A673 (cell line): Measurements from ENCODE around the gene ATG9B. TPM values are rescaled to one million over a fixed set of nuclear protein-coding genes. Genes with fewer than 3 reads are reported as not detected.

Experiments
- BruUV-seq: library from RNA; stranded (reverse); fragments of 400-500 nt; replicated peaks from 2 replicates; lab custom pipeline; 2021; lab: Mats Ljungman, UMichigan
- CTCF ChIA-PET: fragments of 300-600 bp; sonication (Branson Sonifier 250); formaldehyde crosslinking; loops from one replicate; lab custom pipeline; 2022; ENCODE audit warnings: antibody characterized with exemption; lab: Charles Lee
- POLR2A ChIA-PET: fragments of 300-600 bp; sonication (Branson Sonifier 250); formaldehyde crosslinking; loops from one replicate; lab custom pipeline; 2022; ENCODE audit warnings: antibody characterized with exemption; ENCODE audit not compliant: low non-redundant PET; lab: Charles Lee
- DNase-seq: peaks from one replicate; pipeline ENCODE4 v3.0.0-alpha.2; 2015; ENCODE audit warnings: low spot score
- H3K27ac ChIP-seq: fragments of 200-600 bp; sonication (generic); 2 replicates; pipeline ENCODE4 v1.5.1; 2016; ENCODE audit warnings: mixed run types, low read depth, mild to moderate bottlenecking, mixed read lengths, antibody characterized with exemption, low read length; ENCODE audit not compliant: poor library complexity, severe bottlenecking
- H3K27me3 ChIP-seq: fragments of 200-600 bp; sonication (generic); replicated peaks from 2 replicates; pipeline ENCODE4 v1.6.1; 2017; ENCODE audit warnings: mixed run types, low read depth, mild to moderate bottlenecking, mixed read lengths, antibody characterized with exemption, low read length; ENCODE audit not compliant: insufficient read depth, poor library complexity
- H3K36me3 ChIP-seq: fragments of 200-600 bp; sonication (generic); 2 replicates; pipeline ENCODE4 v1.6.1; 2016; ENCODE audit warnings: mixed run types, mild to moderate bottlenecking, mixed read lengths, antibody characterized with exemption, low read length; ENCODE audit not compliant: insufficient read depth, poor library complexity, severe bottlenecking
- H3K4me1 ChIP-seq: fragments of 200-600 bp; sonication (generic); 2 replicates; pipeline ENCODE4 v1.6.1; 2017; ENCODE audit warnings: mixed run types, mild to moderate bottlenecking, mixed read lengths, antibody characterized with exemption, low read length; ENCODE audit not compliant: insufficient read depth, poor library complexity, severe bottlenecking
- H3K4me3 ChIP-seq: fragments of 200-600 bp; sonication (generic); 2 replicates; pipeline ENCODE4 v1.5.1; 2016; ENCODE audit warnings: low read depth, mixed run types, mild to moderate bottlenecking, mixed read lengths, low read length; ENCODE audit not compliant: poor library complexity, severe bottlenecking
- H3K9me3 ChIP-seq: fragments of 200-600 bp; sonication (generic); 2 replicates; pipeline ENCODE4 v1.6.1; 2016; ENCODE audit warnings: mixed run types, low read depth, mild to moderate bottlenecking, mixed read lengths, antibody characterized with exemption, low read length; ENCODE audit not compliant: poor library complexity, severe bottlenecking
- CTCF ChIP-seq: fragments of 300-800, 200-600 bp; sonication (generic); conservative IDR thresholded peaks from 2 replicates; pipeline ENCODE4 v1.5.1; 2017; ENCODE audit warnings: low read depth, mild to moderate bottlenecking, antibody characterized with exemption, low read length, moderate library complexity, mixed read lengths
- EZH2 ChIP-seq: fragments of 200-600 bp; sonication (generic); IDR thresholded peaks from 2 replicates; pipeline ENCODE4 v1.6.1; 2017; ENCODE audit warnings: borderline replicate concordance, low read depth, mild to moderate bottlenecking, mixed read lengths, antibody characterized with exemption, low read length; ENCODE audit not compliant: poor library complexity, severe bottlenecking
- intact Hi-C: fragments of 100-400 bp; cut with micrococcal nuclease; formaldehyde crosslinking; loops from one replicate; pipeline ENCODE4 v1.10.0; 2022; ENCODE audit not compliant: unreplicated experiment
- total RNA-seq: library from RNA; stranded (reverse); gene quantifications from 2 replicates; pipeline ENCODE4 v1.2.3, GENCODE V29; 2021

Gene ATG9B
- total RNA-seq, 1 experiment from 2014 or later, result 1.9 TPM

- no TSS peak for BruUV-seq
- Histone ChIP-seq H3K36me3 (no peaks in the 10 kb centered on the region), H3K27me3 (peaks cover 6% of the 10 kb centered on the region), H3K4me1 (peaks cover 28% of the 10 kb centered on the region), H3K4me3 (no peak overlapping the region), H3K9me3 (no peaks in the 10 kb centered on the region), H3K27ac (no peak overlapping the region)
- ChIA-PET POLR2A (no interaction called here), CTCF (no interaction called here)
- DNase-seq, result no peak
- intact Hi-C loops, result no loop called here
- no peak for TF ChIP-seq EZH2
- TF ChIP-seq CTCF, result no peak
Observed at GRCh38 chr7:151015967-151016366, 8.3 kb downstream of the ATG9B start.

DNA sequence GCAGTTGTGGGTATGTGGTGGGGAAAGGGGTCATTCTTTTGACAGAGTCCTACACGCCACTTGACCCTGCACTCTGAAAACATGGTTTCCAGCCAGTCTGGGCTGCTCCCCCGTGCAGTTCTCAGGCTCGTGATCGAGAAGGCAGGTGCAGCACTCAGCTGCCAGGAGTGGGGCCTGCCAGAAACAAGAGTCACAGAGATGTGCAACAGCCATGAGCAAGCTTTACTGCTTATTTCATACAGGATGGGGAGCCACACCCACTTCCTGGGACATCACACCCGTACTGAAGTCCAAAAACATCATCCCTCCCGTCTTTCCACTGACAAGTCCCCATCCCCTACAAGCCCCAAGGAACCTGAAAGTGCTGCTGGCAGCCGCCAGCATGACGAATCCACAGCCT lies 9.3 kb downstream of the ATG9B start:
- Histone ChIP-seq H3K36me3 (no peaks in the 10 kb centered on the region), H3K27ac (no peak overlapping the region), H3K9me3 (no peaks in the 10 kb centered on the region), H3K27me3 (peaks cover 6% of the 10 kb centered on the region), H3K4me1 (peaks cover 28% of the 10 kb centered on the region), H3K4me3 (no peak overlapping the region)
- no peak for DNase-seq
- no TSS peak for BruUV-seq
- intact Hi-C loops, result loop anchor here (5.0 kb wide), 1 partner anchor 97 kb away; no protein-coding TSS in a partner anchor
- ChIA-PET CTCF (no interaction called here), POLR2A (no interaction called here)
- TF ChIP-seq EZH2 (no peak), CTCF (no peak)

DNA sequence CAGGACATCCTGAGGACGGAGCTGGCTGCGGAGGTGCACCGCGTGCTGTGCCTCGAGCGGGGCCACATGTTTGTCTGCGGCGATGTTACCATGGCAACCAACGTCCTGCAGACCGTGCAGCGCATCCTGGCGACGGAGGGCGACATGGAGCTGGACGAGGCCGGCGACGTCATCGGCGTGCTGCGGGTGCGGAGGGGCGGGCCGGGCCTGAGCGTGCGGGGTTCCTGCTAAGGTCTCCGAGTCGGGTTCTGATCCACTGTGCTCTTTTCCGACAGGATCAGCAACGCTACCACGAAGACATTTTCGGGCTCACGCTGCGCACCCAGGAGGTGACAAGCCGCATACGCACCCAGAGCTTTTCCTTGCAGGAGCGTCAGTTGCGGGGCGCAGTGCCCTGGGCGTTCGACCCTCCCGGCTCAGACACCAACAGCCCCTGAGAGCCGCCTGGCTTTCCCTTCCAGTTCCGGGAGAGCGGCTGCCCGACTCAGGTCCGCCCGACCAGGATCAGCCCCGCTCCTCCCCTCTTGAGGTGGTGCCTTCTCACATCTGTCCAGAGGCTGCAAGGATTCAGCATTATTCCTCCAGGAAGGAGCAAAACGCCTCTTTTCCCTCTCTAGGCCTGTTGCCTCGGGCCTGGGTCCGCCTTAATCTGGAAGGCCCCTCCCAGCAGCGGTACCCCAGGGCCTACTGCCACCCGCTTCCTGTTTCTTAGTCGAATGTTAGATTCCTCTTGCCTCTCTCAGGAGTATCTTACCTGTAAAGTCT lies 10.4 kb downstream of the ATG9B start:
- Histone ChIP-seq H3K4me3 (peak overlapping the region; percentile 23), H3K27me3 (no peaks in the 10 kb centered on the region), H3K36me3 (no peaks in the 10 kb centered on the region), H3K4me1 (peaks cover 25% of the 10 kb centered on the region), H3K9me3 (no peaks in the 10 kb centered on the region), H3K27ac (no peak overlapping the region)
- intact Hi-C loops, result loop anchor here (2.0 to 5.0 kb wide), 2 partner anchors 51 to 98 kb away; no protein-coding TSS in a partner anchor
- no TSS peak for BruUV-seq
- DNase-seq, result peak; percentile 84
- TF ChIP-seq EZH2, result no peak
- peak; percentile 26; the same call in 1 of the 2 replicates for TF ChIP-seq CTCF
- POLR2A ChIA-PET, result no interaction called here
- CTCF ChIA-PET, result interaction anchor here (0.6 kb wide), 3 partner anchors 13 to 51 kb away, joined by 3 to 6 read pairs (median 3); no protein-coding TSS in a partner anchor
